ENCODE data around the gene ASCC3.
"Not testable (repeated sequence)": the region's sequence is repeated elsewhere in the genome, so short reads cannot be mapped to it uniquely, and the experiment has no call there.

ASCC3 gene

GRCh38 chr6:100808638-100809275 is 72.4 kb downstream of the ASCC3 start:
- no peak for DNase-seq (ENCODE audit: low read depth in 2 of 2)

- DNase-seq (ENCODE audit: low read depth in 2 of 2) = no peak
Observed at GRCh38 chr6:100806296-100806695, 74.8 kb downstream of the ASCC3 start.

- DNase-seq (ENCODE audit: low read depth in 2 of 2) = no peak
Observed at GRCh38 chr6:100803264-100804045, 77.7 kb downstream of the ASCC3 start.

GRCh38 chr6:100801036-100801435 is 80.1 kb downstream of the ASCC3 start:
- no peak for DNase-seq (ENCODE audit: low read depth in 2 of 2)

GRCh38 chr6:100796049-100796823 is 84.9 kb downstream of the ASCC3 start:
- no peak for DNase-seq (ENCODE audit: low read depth in 2 of 2)

GRCh38 chr6:100790084-100790483 is 91.0 kb downstream of the ASCC3 start:
- no peak for DNase-seq (ENCODE audit: low read depth in 2 of 2)

- no peak for DNase-seq (ENCODE audit: low read depth in 2 of 2)
Observed at GRCh38 chr6:100785982-100786381, 95.1 kb downstream of the ASCC3 start.

- DNase-seq (ENCODE audit: low read depth in 2 of 2) = no peak
Observed at GRCh38 chr6:100780648-100781047, 100.5 kb downstream of the ASCC3 start.

GRCh38 chr6:100775667-100776066 is 105.5 kb downstream of the ASCC3 start:
- no peak for DNase-seq (ENCODE audit: low read depth in 2 of 2)

GRCh38 chr6:100774681-100775080 is 106.4 kb downstream of the ASCC3 start:
- DNase-seq (ENCODE audit: low read depth in 2 of 2) = no peak

- DNase-seq (ENCODE audit: low read depth in 2 of 2) = no peak
Observed at GRCh38 chr6:100768816-100769351, 112.2 kb downstream of the ASCC3 start.

GRCh38 chr6:100763617-100764241 is 117.4 kb downstream of the ASCC3 start:
- no peak for DNase-seq (ENCODE audit: low read depth in 2 of 2)

GRCh38 chr6:100761841-100762240 is 119.3 kb downstream of the ASCC3 start:
- DNase-seq (ENCODE audit: low read depth in 2 of 2) = no peak

GRCh38 chr6:100758386-100758785 is 122.7 kb downstream of the ASCC3 start:
- DNase-seq (ENCODE audit: low read depth in 2 of 2) = not testable (repeated sequence)

- DNase-seq (ENCODE audit: low read depth in 2 of 2) = no peak
Observed at GRCh38 chr6:100753421-100753820, 127.7 kb downstream of the ASCC3 start.

- no peak for DNase-seq (ENCODE audit: low read depth in 2 of 2)
Observed at GRCh38 chr6:100751590-100751989, 129.5 kb downstream of the ASCC3 start.

- DNase-seq (ENCODE audit: low read depth in 2 of 2) = no peak
Observed at GRCh38 chr6:100745419-100746041, 135.6 kb downstream of the ASCC3 start.

- no peak for DNase-seq (ENCODE audit: low read depth in 2 of 2)
Observed at GRCh38 chr6:100740439-100740838, 140.7 kb downstream of the ASCC3 start.

- DNase-seq (ENCODE audit: low read depth in 2 of 2) = not testable (repeated sequence)
Observed at GRCh38 chr6:100737720-100738119, 143.4 kb downstream of the ASCC3 start.

GRCh38 chr6:100731411-100731810 is 149.7 kb downstream of the ASCC3 start:
- no peak for DNase-seq (ENCODE audit: low read depth in 2 of 2)
